SK-N-SH (cell line): ENCODE measurements around the gene LARP4. TPM values are rescaled to one million over a fixed set of nuclear protein-coding genes. Genes with fewer than 3 reads are reported as not detected.

Source experiments
- CTCF ChIA-PET: fragments of 300-600, 350-600 bp; formaldehyde crosslinking; extraction: SDS; loops from one replicate; lab custom pipeline; 2021; lab: Yijun Ruan, JAX
- POLR2A ChIA-PET: fragments of 350-600 bp; sonication (Branson Sonifier 250); formaldehyde crosslinking; extraction: SDS; loops from one replicate; lab custom pipeline; 2020; ENCODE audit warnings: antibody characterized with exemption, inconsistent platforms; lab: Yijun Ruan, JAX
- DNase-seq: peaks from one replicate; pipeline ENCODE4 v3.0.0; 2012
- H2AFZ ChIP-seq: fragments of 200-600 bp; sonication (generic); 2 replicates; pipeline ENCODE4 v1.8.1; 2016; ENCODE audit warnings: antibody characterized with exemption, mild to moderate bottlenecking, low read depth
- H3F3A ChIP-seq: fragments of 200-600 bp; sonication (generic); replicated peaks from 2 replicates; pipeline ENCODE3; 2016; ENCODE audit warnings: antibody characterized with exemption, mild to moderate bottlenecking; ENCODE audit not compliant: insufficient read depth
- H3K27ac ChIP-seq, 2 experiments: fragments of 200-500 bp in 1 of 2; fragments of 200-600 bp in 1 of 2; sonication (Bioruptor generic) in 1 of 2; sonication (generic), shearing (Covaris generic) in 1 of 2; 2 replicates each; pipeline versions ENCODE4 v1.5.1 to v1.6.1; 2014 to 2016; ENCODE audit warnings: low read depth in 2 of 2, inconsistent platforms in 1 of 2, low read length in 1 of 2, mild to moderate bottlenecking in 1 of 2, mixed read lengths in 1 of 2
- H3K27me3 ChIP-seq: fragments of 200-600 bp; sonication (generic), shearing (Covaris generic); 2 replicates; pipeline ENCODE4 v1.6.1; 2016; ENCODE audit warnings: mixed run types; ENCODE audit not compliant: insufficient read depth
- H3K36me3 ChIP-seq, 2 experiments: fragments of 200-500 bp in 1 of 2; fragments of 200-600 bp in 1 of 2; sonication (Bioruptor generic) in 1 of 2; sonication (generic) in 1 of 2; replicated peaks in 1 of 2; 2 replicates each; pipeline versions ENCODE3 to v1.5.1; 2014 to 2016; ENCODE audit warnings: low read length in 1 of 2, mild to moderate bottlenecking in 1 of 2; ENCODE audit not compliant: insufficient read depth in 2 of 2, control insufficient read depth in 1 of 2
- H3K4me1 ChIP-seq, 2 experiments: fragments of 200-500 bp in 1 of 2; fragments of 200-600 bp in 1 of 2; sonication (Bioruptor generic) in 1 of 2; sonication (generic), shearing (Covaris generic) in 1 of 2; 2 replicates each; pipeline versions ENCODE4 v1.5.1 to v1.6.1; 2014 to 2016; ENCODE audit warnings: low read depth in 1 of 2, low read length in 1 of 2, mixed run types in 1 of 2; ENCODE audit not compliant: insufficient read depth in 2 of 2, control insufficient read depth in 1 of 2
- H3K4me2 ChIP-seq: fragments of 200-600 bp; sonication (generic), shearing (Covaris generic); 2 replicates; pipeline ENCODE4 v1.6.1; 2017; ENCODE audit warnings: mixed run types
- H3K4me3 ChIP-seq, 2 experiments: fragments of 200-500 bp in 1 of 2; fragments of 200-600 bp in 1 of 2; sonication (Bioruptor generic) in 1 of 2; sonication (generic), shearing (Covaris generic) in 1 of 2; 2 replicates each; pipeline versions ENCODE4 v1.5.1 to v1.8.1; 2014 to 2016; ENCODE audit warnings: low read depth in 2 of 2, inconsistent platforms in 1 of 2, low read length in 1 of 2, mild to moderate bottlenecking in 1 of 2, mixed read lengths in 1 of 2, moderate library complexity in 1 of 2
- H3K79me2 ChIP-seq: fragments of 200-600 bp; sonication (generic); 2 replicates; pipeline ENCODE4 v1.8.1; 2017; ENCODE audit warnings: mild to moderate bottlenecking; ENCODE audit not compliant: insufficient read depth
- H3K9ac ChIP-seq: fragments of 200-600 bp; sonication (generic); 2 replicates; pipeline ENCODE4 v1.6.1; 2017; ENCODE audit warnings: mixed run types
- H3K9me2 ChIP-seq: fragments of 200-600 bp; sonication (generic); 2 replicates; pipeline ENCODE4 v1.6.1; 2017; ENCODE audit warnings: mixed run types
- H3K9me3 ChIP-seq: fragments of 200-600 bp; sonication (generic); 2 replicates; pipeline ENCODE4 v1.6.1; 2017; ENCODE audit warnings: mixed run types, mild to moderate bottlenecking, moderate library complexity
- H4K20me1 ChIP-seq: fragments of 200-600 bp; sonication (generic); 2 replicates; pipeline ENCODE4 v1.6.1; 2017; ENCODE audit warnings: mild to moderate bottlenecking, mixed run types; ENCODE audit not compliant: insufficient read depth
- CTCF ChIP-seq: fragments of 200-600 bp; sonication (generic); IDR thresholded peaks from 2 replicates; pipeline ENCODE4 v1.6.1; 2017; ENCODE audit warnings: antibody characterized with exemption, mild to moderate bottlenecking, moderate library complexity
- EP300 ChIP-seq, 2 experiments: IDR thresholded peaks; 2 replicates each; pipeline versions ENCODE4 v1.4.0 to v1.6.1; 2012; ENCODE audit warnings: borderline replicate concordance in 1 of 2, low read depth in 1 of 2, low read length in 1 of 2
- EZH2phosphoT487 ChIP-seq: fragments of 200-600 bp; sonication (generic); IDR thresholded peaks from 2 replicates; pipeline ENCODE4 v1.6.1; 2017; ENCODE audit warnings: low read depth, mixed run types, mild to moderate bottlenecking, antibody characterized with exemption, moderate library complexity, borderline replicate concordance
- FOSL2 ChIP-seq: IDR thresholded peaks from 2 replicates; pipeline ENCODE4 v1.4.0; 2012; ENCODE audit warnings: low read depth, mild to moderate bottlenecking, moderate library complexity, borderline replicate concordance
- FOXJ3 ChIP-seq: sonication (generic); formaldehyde crosslinking; IDR thresholded peaks from 2 replicates; pipeline ENCODE4 v1.5.1; 2020; ENCODE audit warnings: mild to moderate bottlenecking, missing genetic modification reagents
- FOXM1 ChIP-seq: IDR thresholded peaks from 2 replicates; pipeline ENCODE4 v1.4.0; 2012; ENCODE audit warnings: low read depth, mild to moderate bottlenecking
- GABPA ChIP-seq: IDR thresholded peaks from 2 replicates; pipeline ENCODE4 v1.4.0; 2012; ENCODE audit warnings: low read depth, mild to moderate bottlenecking
- IRF3 ChIP-seq: fragments of 150-350 bp; IDR thresholded peaks from 2 replicates; pipeline ENCODE4 v1.6.1; 2016; ENCODE audit warnings: mild to moderate bottlenecking, low read depth, low read length
- MEF2A ChIP-seq: IDR thresholded peaks from 2 replicates; pipeline ENCODE4 v1.4.0; 2012; ENCODE audit warnings: low read depth, borderline replicate concordance
- NFIC ChIP-seq: IDR thresholded peaks from 2 replicates; pipeline ENCODE4 v1.4.0; 2012; ENCODE audit warnings: borderline replicate concordance
- NRF1 ChIP-seq: IDR thresholded peaks from 2 replicates; pipeline ENCODE4 v1.6.1; 2012; ENCODE audit warnings: low read depth, mild to moderate bottlenecking, low read length
- PBX3 ChIP-seq: IDR thresholded peaks from 2 replicates; pipeline ENCODE4; 2012
- POLR2AphosphoS5 ChIP-seq: IDR thresholded peaks from 2 replicates; pipeline ENCODE4 v1.6.1; 2012; ENCODE audit warnings: low read depth, low read length
- RXRA ChIP-seq: IDR thresholded peaks from 2 replicates; pipeline ENCODE4 v1.4.0; 2012; ENCODE audit warnings: low read depth, mild to moderate bottlenecking, borderline replicate concordance
- SIN3A ChIP-seq: IDR thresholded peaks from 2 replicates; pipeline ENCODE4 v1.6.1; 2012; ENCODE audit warnings: low read depth, mild to moderate bottlenecking, low read length, moderate library complexity, borderline replicate concordance
- SMC3 ChIP-seq: IDR thresholded peaks from 2 replicates; pipeline ENCODE4 v1.6.1; 2012; ENCODE audit warnings: low read depth, low read length, improper control_type of control experiment
- USF2 ChIP-seq: fragments of 150-350 bp; IDR thresholded peaks from 2 replicates; pipeline ENCODE4 v1.6.1; 2017; ENCODE audit warnings: antibody characterized with exemption, low read length, low read depth, borderline replicate concordance
- YY1 ChIP-seq: IDR thresholded peaks from 2 replicates; pipeline ENCODE4 v1.4.0; 2012; ENCODE audit warnings: low read depth, mild to moderate bottlenecking
- WGBS: methylation state at CpG from one replicate; pipeline ENCODE4 v1.1.6; 2017; ENCODE audit warnings: low lambda C conversion rate; 5-methylcytosine and 5-hydroxymethylcytosine counted together
- polyA plus RNA-seq, 3 experiments: library from polyadenylated mRNA; depleted of rRNA; stranded (reverse); fragments of >200 nt; gene quantifications; 2 replicates each; pipeline ENCODE4 v1.2.3, GENCODE V29; 2012

Gene LARP4
- polyA plus RNA-seq, 1 of the 3 experiments (the other 2 are of a cell fraction) = 10.8 TPM

GRCh38 chr12:50525422-50525821 lies 124.7 kb downstream of the LARP4 start:
- Histone ChIP-seq H3K9me3 (no peaks in the 10 kb centered on the region), H3K27ac (no peak overlapping the region), H3F3A (peaks cover under 1% of the 10 kb centered on the region)
- POLR2A ChIA-PET = no interaction called here
- 100% methylated on average over 2 of the region's 2 CpGs for WGBS
- TF ChIP-seq NFIC = no peak
- no peak for TF ChIP-seq USF2
- no peak for TF ChIP-seq SIN3A
- no peak for TF ChIP-seq IRF3
- TF ChIP-seq YY1 = no peak
- TF ChIP-seq EP300 (IDR thresholded peaks at IDR 0.05; ENCODE audit: borderline replicate concordance in 1 of 2, low read depth in 1 of 2, low read length in 1 of 2) = no peak
- TF ChIP-seq CTCF = no peak
- TF ChIP-seq PBX3 = no peak
- no peak for TF ChIP-seq FOXM1
- TF ChIP-seq GABPA = no peak
- TF ChIP-seq, all 33 proteins: peak for 0
- H4K20me1 ChIP-seq = no peaks in the 10 kb centered on the region
- no peaks in the 10 kb centered on the region for H3K36me3 ChIP-seq
- no peaks in the 10 kb centered on the region for H3K27me3 ChIP-seq
- H3K9me2 ChIP-seq = no peaks in the 10 kb centered on the region
- CTCF ChIA-PET = interaction anchor here (0.6 kb wide), 1 partner anchor 82 kb away, joined by 3 read pairs; no protein-coding TSS in a partner anchor
- no peak overlapping the region for H3K4me2 ChIP-seq
- H3K4me1 ChIP-seq = peaks cover 0 to 8% of the 10 kb centered on the region in 2 experiments; a peak in 2 of 4 replicates
- no peak overlapping the region for H3K9ac ChIP-seq
- no peak overlapping the region for H3K4me3 ChIP-seq
- no peak overlapping the region for H2AFZ ChIP-seq
- H3K79me2 ChIP-seq = peaks cover 79% of the 10 kb centered on the region
- DNase-seq = no peak

GRCh38 chr12:50527359-50527726 lies 126.7 kb downstream of the LARP4 start:
- no peak for DNase-seq
- peaks cover 12% of the 10 kb centered on the region for H3F3A ChIP-seq
- no peaks in the 10 kb centered on the region for H3K36me3 ChIP-seq
- H3K9me2 ChIP-seq = no peaks in the 10 kb centered on the region
- H4K20me1 ChIP-seq = no peaks in the 10 kb centered on the region
- CTCF ChIA-PET = no interaction called here
- peaks cover 0 to 8% of the 10 kb centered on the region in 2 experiments; a peak in 2 of 4 replicates for H3K4me1 ChIP-seq
- TF ChIP-seq EZH2phosphoT487 (no peak), SMC3 (no peak), RXRA (no peak), FOXJ3 (no peak), MEF2A (no peak), FOSL2 (no peak), FOXM1 (no peak), POLR2AphosphoS5 (no peak), NRF1 (no peak)
- TF ChIP-seq, all 33 proteins: peak for 0
- WGBS = 97% methylated on average over 5 of the region's 5 CpGs
- Histone ChIP-seq H3K79me2 (peaks cover 78% of the 10 kb centered on the region), H3K4me2 (no peak overlapping the region), H3K27me3 (no peaks in the 10 kb centered on the region), H3K9me3 (no peaks in the 10 kb centered on the region), H3K9ac (no peak overlapping the region), H3K27ac (no peak overlapping the region), H3K4me3 (no peak overlapping the region), H2AFZ (no peak overlapping the region)
- POLR2A ChIA-PET = no interaction called here
